GM18907 (cell line): ENCODE data around the gene PKP4.
"Not testable (repeated sequence)": the region's sequence is repeated elsewhere in the genome, so short reads cannot be mapped to it uniquely, and the experiment has no call there.

Experiments used
- ATAC-seq: cut with Tn5 transposase; IDR thresholded peaks from one replicate; pipeline ENCODE4 v1.9.1; 2021; ENCODE audit warnings: mild to moderate bottlenecking, moderate library complexity; ENCODE audit not compliant: unreplicated experiment

Gene PKP4

GRCh38 chr2:158668001-158668765, 211.4 kb downstream of the PKP4 start:
- no peak for ATAC-seq

GRCh38 chr2:158670292-158670691, 213.5 kb downstream of the PKP4 start:
- ATAC-seq, result no peak

GRCh38 chr2:158671360-158672245, 214.9 kb downstream of the PKP4 start:
- ATAC-seq, result no peak

GRCh38 chr2:158676295-158676694, 219.5 kb downstream of the PKP4 start:
- no peak for ATAC-seq

GRCh38 chr2:158676696-158677095, 219.9 kb downstream of the PKP4 start:
- no peak for ATAC-seq

GRCh38 chr2:158677542-158677941, 220.8 kb downstream of the PKP4 start:
- no peak for ATAC-seq

GRCh38 chr2:158681816-158682215, 225.1 kb downstream of the PKP4 start:
- ATAC-seq, result no peak

GRCh38 chr2:158685646-158686045, 228.9 kb downstream of the PKP4 start:
- no peak for ATAC-seq

- no peak for ATAC-seq
Observed at GRCh38 chr2:158686210-158686691, 229.5 kb downstream of the PKP4 start.

GRCh38 chr2:158687315-158687714, 230.6 kb downstream of the PKP4 start:
- ATAC-seq, result no peak

GRCh38 chr2:158688721-158689120, 232.0 kb downstream of the PKP4 start:
- no peak for ATAC-seq

- ATAC-seq, result no peak
Observed at GRCh38 chr2:158689391-158689790, 232.6 kb downstream of the PKP4 start.

GRCh38 chr2:158690823-158691222, 234.1 kb downstream of the PKP4 start:
- ATAC-seq, result no peak

GRCh38 chr2:158691619-158692018, 234.9 kb downstream of the PKP4 start:
- ATAC-seq, result no peak

- no peak for ATAC-seq
Observed at GRCh38 chr2:158692372-158693103, 235.8 kb downstream of the PKP4 start.

- ATAC-seq, result no peak
Observed at GRCh38 chr2:158693476-158693875, 236.7 kb downstream of the PKP4 start.

- no peak for ATAC-seq
Observed at GRCh38 chr2:158695305-158695704, 238.6 kb downstream of the PKP4 start.

- ATAC-seq, result not testable (repeated sequence)
Observed at GRCh38 chr2:158695744-158696143, 239.0 kb downstream of the PKP4 start.

GRCh38 chr2:158699323-158699722, 242.6 kb downstream of the PKP4 start:
- ATAC-seq, result no peak

- no peak for ATAC-seq
Observed at GRCh38 chr2:158701101-158701500, 244.3 kb downstream of the PKP4 start.

- no peak for ATAC-seq
Observed at GRCh38 chr2:158702740-158703139, 246.0 kb downstream of the PKP4 start.
